Thyroid gland (tissue), 4 donors: ENCODE results near the gene PLXNA1.

ENCODE experiments used
- CTCF ChIP-seq, 6 experiments: fragments of 200-600 bp in 3 of 6; fragments of 450-650 bp in 3 of 6; sonication (generic) in 3 of 6; IDR thresholded peaks; one replicate each; pipeline ENCODE4 v1.5.1; 2016 to 2019; ENCODE audit warnings: antibody characterized with exemption in 6 of 6, mild to moderate bottlenecking in 2 of 6, inconsistent platforms in 1 of 6, moderate library complexity in 1 of 6
- POLR2A ChIP-seq, 2 donors: fragments of 450-650 bp; IDR thresholded peaks; one replicate each; pipeline ENCODE4 v1.6.1; 2017; ENCODE audit warnings: antibody characterized with exemption in 2 of 2, mild to moderate bottlenecking in 2 of 2, moderate library complexity in 1 of 2

- TF ChIP-seq CTCF (IDR thresholded peaks at IDR 0.05) (no peak), POLR2A (IDR thresholded peaks at IDR 0.05) (no peak)
These were observed 817 bp upstream of the PLXNA1 start for GRCh38 chr3:126982126-126982470.
